Subcutaneous adipose tissue (tissue), 4 donors: ENCODE data around the gene NT5DC3. TPM values are rescaled to one million over a fixed set of nuclear protein-coding genes. Genes with fewer than 3 reads are reported as not detected.

Experiments used
- CTCF ChIP-seq: fragments of 450-650 bp; IDR thresholded peaks from one replicate; pipeline ENCODE4 v1.5.1; 2016; ENCODE audit warnings: low read depth, mild to moderate bottlenecking, control low read depth, antibody characterized with exemption, moderate library complexity
- total RNA-seq, 4 donors: library from RNA; depleted of rRNA; stranded (reverse); fragments of >200 nt; gene quantifications; one replicate each; pipeline ENCODE4 v1.1.0, GENCODE V29; 2016

The NT5DC3 gene
- total RNA-seq, 4 donors from 2014 or later = 4.5 to 7.0 (median 5.6) TPM

GRCh38 chr12:103769240-103769945, 71.6 kb downstream of the NT5DC3 start:
- no peak for TF ChIP-seq CTCF

GRCh38 chr12:103768467-103769123, 72.4 kb downstream of the NT5DC3 start:
- TF ChIP-seq CTCF = no peak

- no peak for TF ChIP-seq CTCF
Observed at GRCh38 chr12:103766028-103766427, 75.0 kb downstream of the NT5DC3 start.

- no peak for TF ChIP-seq CTCF
Observed at GRCh38 chr12:103765322-103765721, 75.7 kb downstream of the NT5DC3 start.

- no peak for TF ChIP-seq CTCF
Observed at GRCh38 chr12:103762473-103762872, 78.6 kb downstream of the NT5DC3 start.

GRCh38 chr12:103758310-103759089, 82.5 kb downstream of the NT5DC3 start:
- no peak for TF ChIP-seq CTCF

GRCh38 chr12:103757248-103757647, 83.8 kb downstream of the NT5DC3 start:
- TF ChIP-seq CTCF = no peak
